GM12891 (cell line): ENCODE results near the gene FGF18.

ENCODE experiments used
- DNase-seq: peaks from one replicate; pipeline ENCODE4 v3.0.0; 2011; ENCODE audit warnings: low spot score; ENCODE audit not compliant: insufficient read length
- FAIRE-seq: peaks from 2 replicates; lab custom pipeline; 2011; peaks lifted over from hg19 to GRCh38; lab: Jason Lieb, UNC
- PAX5 ChIP-seq: IDR thresholded peaks from 2 replicates; pipeline ENCODE4 v1.6.1; 2011; ENCODE audit warnings: low read length, moderate library complexity, mild to moderate bottlenecking; ENCODE audit not compliant: insufficient read depth, severe bottlenecking
- POLR2A ChIP-seq: IDR thresholded peaks from 2 replicates; pipeline ENCODE4 v1.6.1; 2011; ENCODE audit warnings: low read depth, low read length, control low read depth
- POLR2AphosphoS5 ChIP-seq: IDR thresholded peaks from 2 replicates; pipeline ENCODE4 v1.6.1; 2011; ENCODE audit warnings: low read depth, low read length, control low read depth
- POU2F2 ChIP-seq: IDR thresholded peaks from 2 replicates; pipeline ENCODE4 v1.6.1; 2011; ENCODE audit warnings: low read depth, mild to moderate bottlenecking, control low read depth, low read length, moderate library complexity
- SPI1 ChIP-seq: IDR thresholded peaks from 2 replicates; pipeline ENCODE4 v1.6.1; 2011; ENCODE audit warnings: low read depth, low read length, control low read depth
- TAF1 ChIP-seq: IDR thresholded peaks from 2 replicates; pipeline ENCODE4 v1.6.1; 2011; ENCODE audit warnings: low read depth, low read length, control low read depth

Gene FGF18

GRCh38 chr5:171454549-171454948 is 35.1 kb downstream of the FGF18 start:
- TF ChIP-seq SPI1 = no peak
- no peak for TF ChIP-seq PAX5
- no peak for TF ChIP-seq POLR2A
- TF ChIP-seq TAF1 = no peak
- no peak for TF ChIP-seq POU2F2
- no peak for TF ChIP-seq POLR2AphosphoS5
- DNase-seq (no peak), FAIRE-seq (no peak)

- no peak for TF ChIP-seq POLR2A
- no peak for TF ChIP-seq POLR2AphosphoS5
- no peak for TF ChIP-seq TAF1
- no peak for TF ChIP-seq SPI1
- TF ChIP-seq PAX5 = no peak
- TF ChIP-seq POU2F2 = no peak
- FAIRE-seq (no peak), DNase-seq (no peak)
Measured at GRCh38 chr5:171455522-171455921, 36.1 kb downstream of the FGF18 start.

GRCh38 chr5:171457208-171457981 is 37.9 kb downstream of the FGF18 start:
- DNase-seq (no peak), FAIRE-seq (no peak)
- TF ChIP-seq POLR2A (no peak), POU2F2 (no peak), PAX5 (no peak), POLR2AphosphoS5 (no peak), SPI1 (no peak), TAF1 (no peak)

GRCh38 chr5:171459839-171460238 is 40.4 kb downstream of the FGF18 start:
- no peak for DNase-seq
- TF ChIP-seq POLR2AphosphoS5 (no peak), POLR2A (no peak), PAX5 (no peak), TAF1 (no peak)
- no peak for FAIRE-seq

GRCh38 chr5:171462136-171462927 is 42.9 kb downstream of the FGF18 start:
- DNase-seq (no peak), FAIRE-seq (no peak)
- TF ChIP-seq POLR2AphosphoS5 (no peak), SPI1 (no peak), POU2F2 (no peak), POLR2A (no peak), TAF1 (no peak), PAX5 (no peak)

- DNase-seq = no peak
- TF ChIP-seq POLR2A = no peak
- TF ChIP-seq POU2F2 = no peak
- no peak for TF ChIP-seq POLR2AphosphoS5
- TF ChIP-seq TAF1 = no peak
- no peak for TF ChIP-seq SPI1
- no peak for TF ChIP-seq PAX5
- FAIRE-seq = no peak
Measured at GRCh38 chr5:171462928-171463861, 43.7 kb downstream of the FGF18 start.

- no peak for FAIRE-seq
- TF ChIP-seq SPI1 (no peak), POLR2AphosphoS5 (no peak), TAF1 (no peak), POU2F2 (no peak), PAX5 (no peak), POLR2A (no peak)
- DNase-seq = no peak
Measured at GRCh38 chr5:171463862-171464229, 44.4 kb downstream of the FGF18 start.

GRCh38 chr5:171464829-171465228 is 45.4 kb downstream of the FGF18 start:
- TF ChIP-seq POLR2AphosphoS5 = no peak
- no peak for TF ChIP-seq PAX5
- TF ChIP-seq SPI1 = no peak
- no peak for TF ChIP-seq TAF1
- no peak for TF ChIP-seq POU2F2
- no peak for TF ChIP-seq POLR2A
- DNase-seq (no peak), FAIRE-seq (no peak)

- TF ChIP-seq SPI1 = no peak
- TF ChIP-seq POLR2AphosphoS5 = no peak
- TF ChIP-seq POLR2A = no peak
- TF ChIP-seq POU2F2 = no peak
- no peak for TF ChIP-seq PAX5
- no peak for TF ChIP-seq TAF1
- FAIRE-seq = no peak
Measured at GRCh38 chr5:171467107-171467506, 47.7 kb downstream of the FGF18 start.

GRCh38 chr5:171469326-171469725 is 49.9 kb downstream of the FGF18 start:
- DNase-seq (no peak), FAIRE-seq (no peak)
- no peak for TF ChIP-seq POLR2AphosphoS5
- TF ChIP-seq TAF1 = no peak
- no peak for TF ChIP-seq PAX5
- no peak for TF ChIP-seq POLR2A
- TF ChIP-seq SPI1 = no peak
- no peak for TF ChIP-seq POU2F2

More at GRCh38 chr5:171467107-171467506, 47.7 kb downstream of the FGF18 start:
- DNase-seq = no peak
